ENCODE measurements around the gene CLUH. TPM values are rescaled to one million over a fixed set of nuclear protein-coding genes. Genes with fewer than 3 reads are reported as not detected.
"Not testable (repeated sequence)": the region's sequence is repeated elsewhere in the genome, so short reads cannot be mapped to it uniquely, and the experiment has no call there.

CLUH gene
- total and polyA plus RNA-seq, 9 donors, result 11.5 to 57.9 (median 42.6) TPM

DNA sequence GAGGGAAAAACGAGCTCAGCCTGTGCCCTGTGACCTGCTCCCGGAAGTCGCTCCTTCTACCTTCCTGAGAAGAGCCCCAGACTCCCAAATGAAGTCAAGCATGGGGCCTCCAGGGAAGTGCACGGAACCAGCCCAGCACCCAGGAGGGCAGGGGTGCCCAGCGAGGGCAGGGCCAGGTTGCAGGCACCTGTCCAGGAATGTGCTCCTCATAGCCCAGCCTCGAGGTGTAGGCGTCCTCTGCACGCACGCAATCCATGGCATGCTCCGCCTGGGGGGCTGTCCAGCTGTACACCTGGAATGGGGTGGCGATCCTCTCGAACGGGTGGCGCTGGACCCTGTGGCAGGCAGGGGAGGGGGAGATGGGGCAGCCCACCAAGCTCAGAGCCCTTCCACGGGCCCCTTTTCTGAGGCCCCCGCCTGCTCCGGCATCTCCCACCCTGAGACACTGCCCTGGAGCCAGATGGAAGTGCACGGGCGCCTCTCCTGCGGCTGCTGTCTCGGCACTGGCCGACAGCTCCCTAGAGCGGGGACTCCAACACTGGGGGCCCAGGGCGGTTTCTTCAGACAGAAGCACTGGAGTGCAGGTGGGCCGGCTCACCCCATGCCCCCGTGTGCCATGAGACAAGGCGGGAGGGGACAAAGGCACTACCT lies 10.9 kb downstream of the CLUH start:
- no peak overlapping the region for H3K4me3 ChIP-seq
- WGBS, 3 donors, result 83 to 88% (median 88%) methylated on average over 26 to 27 of the region's 27 CpGs
- H3K36me3 ChIP-seq, result no peaks in the 10 kb centered on the region
- peak; percentile 5 to 33 (median 15) for DNase-seq
- no peak for TF ChIP-seq EP300 (IDR thresholded peaks at IDR 0.05)
- TF ChIP-seq, protein P1, sequence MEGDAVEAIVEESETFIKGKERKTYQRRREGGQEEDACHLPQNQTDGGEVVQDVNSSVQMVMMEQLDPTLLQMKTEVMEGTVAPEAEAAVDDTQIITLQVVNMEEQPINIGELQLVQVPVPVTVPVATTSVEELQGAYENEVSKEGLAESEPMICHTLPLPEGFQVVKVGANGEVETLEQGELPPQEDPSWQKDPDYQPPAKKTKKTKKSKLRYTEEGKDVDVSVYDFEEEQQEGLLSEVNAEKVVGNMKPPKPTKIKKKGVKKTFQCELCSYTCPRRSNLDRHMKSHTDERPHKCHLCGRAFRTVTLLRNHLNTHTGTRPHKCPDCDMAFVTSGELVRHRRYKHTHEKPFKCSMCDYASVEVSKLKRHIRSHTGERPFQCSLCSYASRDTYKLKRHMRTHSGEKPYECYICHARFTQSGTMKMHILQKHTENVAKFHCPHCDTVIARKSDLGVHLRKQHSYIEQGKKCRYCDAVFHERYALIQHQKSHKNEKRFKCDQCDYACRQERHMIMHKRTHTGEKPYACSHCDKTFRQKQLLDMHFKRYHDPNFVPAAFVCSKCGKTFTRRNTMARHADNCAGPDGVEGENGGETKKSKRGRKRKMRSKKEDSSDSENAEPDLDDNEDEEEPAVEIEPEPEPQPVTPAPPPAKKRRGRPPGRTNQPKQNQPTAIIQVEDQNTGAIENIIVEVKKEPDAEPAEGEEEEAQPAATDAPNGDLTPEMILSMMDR (IDR thresholded peaks at IDR 0.05), result no peak
- TF ChIP-seq POLR2A (IDR thresholded peaks at IDR 0.05), result no peak
- H3K27me3 ChIP-seq, result no peaks in the 10 kb centered on the region
- no peak overlapping the region for H3K27ac ChIP-seq
- H3K9me3 ChIP-seq, result no peaks in the 10 kb centered on the region
- intact Hi-C loops (cut with DNase I), result loop anchor here in 1 of 4 donors (10.0 kb wide), 1 partner anchor 106 kb away; the partner anchor contains the start of gene PAFAH1B1
- no peaks in the 10 kb centered on the region for H3K4me1 ChIP-seq (ENCODE audit: insufficient read depth)

DNA sequence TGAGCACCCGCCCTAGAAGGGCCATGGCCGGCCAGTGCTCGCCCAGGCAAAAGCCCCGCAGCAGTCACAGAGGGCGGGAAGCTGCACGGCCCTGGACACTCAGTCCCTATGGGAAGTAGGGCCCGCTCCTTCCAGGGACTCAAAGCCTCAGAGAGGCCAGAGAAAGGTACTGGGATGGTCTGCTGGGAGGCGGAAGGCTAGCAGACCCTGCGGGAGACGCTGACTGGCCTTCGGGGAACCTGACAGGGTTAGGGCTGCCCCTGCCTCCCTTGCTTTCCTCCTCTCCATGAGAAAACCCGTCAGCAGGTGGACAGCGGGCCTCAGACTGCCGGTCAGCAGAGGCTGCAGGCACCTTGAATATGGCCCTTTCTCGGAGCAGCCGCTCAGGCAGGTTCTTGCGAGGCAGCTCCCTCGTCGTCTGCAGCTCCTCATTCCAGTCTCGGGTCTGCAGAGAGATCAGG lies 11.5 kb downstream of the CLUH start:
- Histone ChIP-seq H3K27me3 (no peaks in the 10 kb centered on the region), H3K4me1 (ENCODE audit: insufficient read depth) (no peaks in the 10 kb centered on the region), H3K4me3 (no peak overlapping the region), H3K9me3 (no peaks in the 10 kb centered on the region), H3K27ac (no peak overlapping the region), H3K36me3 (no peaks in the 10 kb centered on the region)
- intact Hi-C loops (cut with DNase I), result loop anchor here in 1 of 4 donors (10.0 kb wide), 1 partner anchor 105 kb away; the partner anchor contains the start of gene PAFAH1B1
- peak; percentile 6 to 27 (median 10) for DNase-seq
- whole genome bisulfite sequencing, 3 donors, result 88 to 89% (median 88%) methylated on average over 16 to 20 of the region's 20 CpGs
- TF ChIP-seq EP300 (IDR thresholded peaks at IDR 0.05) (no peak), POLR2A (IDR thresholded peaks at IDR 0.05) (no peak)
- TF ChIP-seq, protein P1 (IDR thresholded peaks at IDR 0.05), result no peak

DNA sequence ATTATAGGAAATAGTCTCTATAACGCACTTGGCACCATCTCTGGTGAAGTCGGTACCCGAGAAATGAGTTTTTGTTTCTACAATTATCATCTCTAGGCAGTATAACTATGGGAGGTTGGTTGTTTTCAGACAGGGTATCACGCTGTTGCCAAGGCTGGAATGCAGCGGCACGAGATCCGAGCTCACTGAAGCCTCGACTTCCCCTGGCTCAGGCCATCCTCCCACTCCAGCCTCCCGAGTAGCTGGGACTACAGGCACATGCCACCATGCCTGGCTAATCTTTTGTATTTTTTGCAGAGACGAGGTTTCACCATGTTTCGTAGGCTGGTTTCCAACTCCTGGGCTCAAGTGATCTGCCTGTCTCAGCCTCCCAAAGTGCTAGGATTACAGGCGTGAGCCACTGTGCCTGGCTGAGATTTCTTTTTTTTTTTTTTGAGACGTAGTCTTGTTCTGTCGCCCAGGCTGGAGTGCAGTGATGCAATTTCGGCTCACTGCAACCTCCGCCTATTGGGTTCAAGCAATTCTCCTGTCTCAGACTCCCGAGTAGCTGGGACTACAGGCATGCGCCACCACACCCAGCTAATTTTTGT lies 12.3 kb downstream of the CLUH start:
- H3K9me3 ChIP-seq; H3K27me3 ChIP-seq; H3K27ac ChIP-seq; H3K4me1 ChIP-seq (ENCODE audit: insufficient read depth); H3K36me3 ChIP-seq; intact Hi-C loops (cut with DNase I); H3K4me3 ChIP-seq: not testable (repeated sequence)
- 86 to 88% (median 87%) methylated on average over 18 of the region's 18 CpGs for WGBS, 3 donors
- DNase-seq, result peak in 3 of 5 donors; percentile 9 to 13 (median 10)

DNA sequence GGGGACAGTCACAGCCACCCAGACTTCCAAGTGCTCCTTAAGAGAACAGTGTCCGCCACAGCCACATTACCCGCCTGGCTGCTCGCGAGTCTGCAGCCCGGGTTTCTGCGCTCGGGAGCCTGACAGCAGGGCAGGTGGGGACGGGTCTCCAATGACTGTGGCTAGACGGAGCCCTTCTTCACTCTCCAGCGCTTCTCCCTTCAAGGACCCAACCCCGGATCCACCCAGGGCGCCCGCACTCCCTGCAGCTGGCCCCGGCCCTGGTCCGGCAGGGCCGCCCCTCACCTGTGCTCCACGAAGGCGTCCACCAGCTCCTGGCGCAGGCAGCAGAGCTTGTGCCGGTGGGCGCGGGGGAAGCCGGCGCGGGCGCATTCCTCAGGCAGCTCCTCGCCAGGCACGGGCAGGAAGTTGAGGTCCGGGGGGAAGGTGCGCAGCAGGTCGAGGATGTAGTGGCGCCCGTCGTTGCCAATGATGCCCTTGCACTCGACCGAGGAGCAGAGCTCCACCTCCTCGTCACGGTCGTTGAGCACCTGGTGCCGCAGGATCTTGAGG lies 13.9 kb downstream of the CLUH start:
- H3K4me1 ChIP-seq (ENCODE audit: insufficient read depth), result no peaks in the 10 kb centered on the region
- TF ChIP-seq, protein P1 (IDR thresholded peaks at IDR 0.05), result no peak
- no peak for TF ChIP-seq EP300 (IDR thresholded peaks at IDR 0.05)
- TF ChIP-seq POLR2A (IDR thresholded peaks at IDR 0.05), result no peak
- H3K27ac ChIP-seq, result no peak overlapping the region
- H3K4me3 ChIP-seq, result no peak overlapping the region
- no peaks in the 10 kb centered on the region for H3K36me3 ChIP-seq
- 94 to 96% (median 95%) methylated on average over 31 to 40 of the region's 40 CpGs for WGBS, 3 donors
- no peaks in the 10 kb centered on the region for H3K9me3 ChIP-seq
- H3K27me3 ChIP-seq, result no peaks in the 10 kb centered on the region
- peak in 3 of 5 donors; percentile 16 to 28 (median 17) for DNase-seq
- intact Hi-C loops (cut with DNase I), result no loop called here

Measured in ovary (tissue), 9 donors.